GM23248 (cell line): ENCODE data around the gene ALDH4A1. TPM values are rescaled to one million over a fixed set of nuclear protein-coding genes. Genes with fewer than 3 reads are reported as not detected.
A peak's percentile ranks its signal among the peaks of the same experiment; 100 is the strongest.

Source experiments
- DNase-seq: peaks from one replicate; pipeline ENCODE4 v3.0.0-alpha.2; 2015
- H2AFZ ChIP-seq: fragments of 200-600 bp; sonication (generic); 2 replicates; pipeline ENCODE4 v1.6.1; 2016; ENCODE audit warnings: antibody characterized with exemption
- H3F3A ChIP-seq: fragments of 200-600 bp; sonication (generic); 2 replicates; pipeline ENCODE4 v1.6.1; 2016; ENCODE audit warnings: mild to moderate bottlenecking, antibody characterized with exemption, mixed run types; ENCODE audit not compliant: insufficient read depth
- H3K27ac ChIP-seq: fragments of 200-600 bp; sonication (generic); 2 replicates; pipeline ENCODE4 v1.5.1; 2016; ENCODE audit warnings: mild to moderate bottlenecking
- H3K27me3 ChIP-seq: fragments of 200-600 bp; sonication (generic); replicated peaks from 2 replicates; pipeline ENCODE4 v1.6.1; 2016; ENCODE audit warnings: mild to moderate bottlenecking; ENCODE audit not compliant: insufficient read depth
- H3K36me3 ChIP-seq: fragments of 200-600 bp; sonication (generic); 2 replicates; pipeline ENCODE4 v1.6.1; 2016; ENCODE audit warnings: low read depth, mild to moderate bottlenecking
- H3K4me1 ChIP-seq: fragments of 200-600 bp; sonication (generic); 2 replicates; pipeline ENCODE4 v1.6.1; 2016; ENCODE audit warnings: mild to moderate bottlenecking; ENCODE audit not compliant: insufficient read depth
- H3K4me2 ChIP-seq: fragments of 200-600 bp; sonication (generic); one replicate; pipeline ENCODE4 v1.6.1; 2016; ENCODE audit warnings: mild to moderate bottlenecking; ENCODE audit not compliant: unreplicated experiment
- H3K4me3 ChIP-seq: fragments of 200-600 bp; sonication (generic); 2 replicates; pipeline ENCODE4 v1.5.1; 2016; ENCODE audit warnings: mild to moderate bottlenecking
- H3K79me2 ChIP-seq: fragments of 200-600 bp; sonication (generic); 2 replicates; pipeline ENCODE4 v1.6.1; 2016; ENCODE audit warnings: mild to moderate bottlenecking; ENCODE audit not compliant: insufficient read depth
- H3K9ac ChIP-seq: fragments of 200-600 bp; sonication (generic); 2 replicates; pipeline ENCODE4 v1.6.1; 2016; ENCODE audit warnings: mild to moderate bottlenecking
- H3K9me2 ChIP-seq: fragments of 200-600 bp; sonication (generic); 2 replicates; pipeline ENCODE4 v1.6.1; 2016; ENCODE audit warnings: mixed run types, mild to moderate bottlenecking, moderate library complexity; ENCODE audit not compliant: insufficient read depth
- H3K9me3 ChIP-seq: fragments of 200-600 bp; sonication (generic); one replicate; pipeline ENCODE4 v1.6.1; 2017; ENCODE audit warnings: low read depth
- H4K20me1 ChIP-seq: fragments of 200-600 bp; sonication (generic); 2 replicates; pipeline ENCODE4 v1.6.0; 2016; ENCODE audit not compliant: insufficient read depth
- EZH2 ChIP-seq: fragments of 200-600 bp; sonication (generic); IDR thresholded peaks from 2 replicates; pipeline ENCODE4 v1.6.1; 2018; ENCODE audit warnings: antibody characterized with exemption, mild to moderate bottlenecking; ENCODE audit not compliant: insufficient read depth, poor library complexity, severe bottlenecking
- EZH2phosphoT487 ChIP-seq: fragments of 200-600 bp; sonication (generic); IDR thresholded peaks from 2 replicates; pipeline ENCODE4 v1.6.1; 2018; ENCODE audit warnings: antibody characterized with exemption, moderate library complexity, mild to moderate bottlenecking, low read depth; ENCODE audit not compliant: insufficient read depth
- WGBS, 2 experiments: methylation state at CpG; one replicate each; pipeline ENCODE4 v1.1.6; 2015 to 2017; ENCODE audit warnings: low lambda C conversion rate in 2 of 2, low coverage in 1 of 2; ENCODE audit errors: missing lambda C conversion rate in 2 of 2; 5-methylcytosine and 5-hydroxymethylcytosine counted together
- in situ Hi-C: fragments of 300-500 bp; cut with MboI; formaldehyde crosslinking; loops from 2 replicates; pipeline ENCODE4 v1.15.0; 2020
- polyA plus RNA-seq: library from polyadenylated mRNA; unstranded; fragments of >200 nt; fragmentation: Nextera tagmentation; extraction: Ambion mirVana; gene quantifications from 2 replicates; pipeline ENCODE4 v1.2.1, GENCODE V29; 2016
- total RNA-seq: library from RNA; depleted of rRNA; stranded (reverse); fragments of >200 nt; shearing (Covaris generic); gene quantifications from 2 replicates; pipeline ENCODE4 v1.2.3, GENCODE V29; 2014

Gene ALDH4A1
- total and polyA plus RNA-seq, 2 experiments from 2014 or later: 10.9 to 13.3 TPM

DNA sequence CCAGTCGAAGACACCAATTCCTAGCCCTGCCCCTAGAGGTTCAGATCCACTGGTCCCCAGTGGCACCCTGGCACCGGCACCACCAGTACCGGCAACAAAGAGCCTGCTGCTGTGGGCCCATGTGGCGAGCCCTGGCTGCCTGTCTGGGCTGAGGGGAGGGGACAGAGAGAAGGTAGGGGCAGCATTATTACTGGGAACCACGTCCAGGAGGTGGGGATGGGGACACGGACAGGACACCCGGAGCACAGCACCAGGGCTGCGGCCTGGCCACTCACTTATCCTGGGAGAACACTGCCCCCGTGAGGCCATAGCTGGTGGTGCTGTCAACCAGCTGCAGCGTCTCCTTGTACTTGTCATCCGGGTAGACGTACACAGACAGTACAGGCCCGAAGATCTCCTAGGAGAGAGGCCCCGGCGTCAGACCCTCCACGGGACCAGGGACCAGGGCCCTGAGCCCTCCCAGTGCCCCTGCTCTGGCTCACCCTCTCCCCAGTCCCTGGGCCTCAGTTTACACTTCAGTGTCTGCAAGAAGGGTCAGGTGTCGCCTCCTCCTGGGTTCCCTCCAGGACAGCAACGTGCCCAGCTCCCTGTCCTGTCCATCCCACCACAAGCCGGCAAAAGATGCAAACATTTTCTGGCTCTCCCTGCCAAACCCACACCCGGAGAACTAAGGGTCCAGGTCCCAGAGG, 27.1 kb downstream of the ALDH4A1 start:
- H2AFZ ChIP-seq: no peak overlapping the region
- WGBS, 2 experiments: 26% methylated on average over 20 of the region's 20 CpGs

DNA sequence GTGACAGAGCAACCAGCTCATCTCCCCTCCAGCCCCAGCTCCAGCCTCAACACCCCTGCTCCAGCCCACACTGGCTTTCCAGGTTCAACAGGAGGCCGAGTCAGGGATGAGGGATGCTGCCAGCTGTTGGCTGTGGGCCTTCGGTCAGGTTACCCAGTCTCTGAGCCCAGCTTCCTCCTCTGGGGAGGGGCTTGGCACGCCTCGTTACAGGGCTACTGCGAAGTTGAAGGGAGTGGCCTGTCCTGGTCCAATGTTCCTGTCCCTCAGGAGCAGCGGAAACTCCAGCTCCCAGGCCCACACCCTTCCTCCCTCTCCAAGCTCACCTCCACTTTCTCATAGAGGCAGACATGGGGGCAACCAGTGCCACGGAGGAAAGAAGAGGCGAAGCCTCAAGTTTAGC, 27.8 kb downstream of the ALDH4A1 start:
- H3K36me3 ChIP-seq: no peaks in the 10 kb centered on the region
- DNase-seq: no peak
- no peak overlapping the region for H3K4me2 ChIP-seq
- H3K4me1 ChIP-seq: no peaks in the 10 kb centered on the region
- H3K27ac ChIP-seq: no peak overlapping the region
- H2AFZ ChIP-seq: no peak overlapping the region
- no peaks in the 10 kb centered on the region for H3K9me3 ChIP-seq
- TF ChIP-seq EZH2phosphoT487: no peak
- TF ChIP-seq EZH2: no peak
- H4K20me1 ChIP-seq: no peaks in the 10 kb centered on the region
- in situ Hi-C loops: no loop called here
- no peaks in the 10 kb centered on the region for H3K27me3 ChIP-seq
- no peaks in the 10 kb centered on the region for H3K9me2 ChIP-seq
- H3K79me2 ChIP-seq: no peaks in the 10 kb centered on the region
- WGBS, 2 experiments: 85 to 92% methylated on average over 7 to 8 of the region's 8 CpGs
- H3F3A ChIP-seq: no peaks in the 10 kb centered on the region
- no peak overlapping the region for H3K9ac ChIP-seq
- H3K4me3 ChIP-seq: no peak overlapping the region

More for the DNA sequence above, 27.1 kb downstream of the ALDH4A1 start:
- no peaks in the 10 kb centered on the region for H3K4me1 ChIP-seq
- H3K79me2 ChIP-seq: no peaks in the 10 kb centered on the region
- H3K4me3 ChIP-seq: no peak overlapping the region
- no peak overlapping the region for H3K9ac ChIP-seq
- DNase-seq: peak; percentile 84
- H3F3A ChIP-seq: no peaks in the 10 kb centered on the region
- no peak overlapping the region for H3K27ac ChIP-seq
- no peak overlapping the region for H3K4me2 ChIP-seq
- in situ Hi-C loops: no loop called here
- H3K9me3 ChIP-seq: no peaks in the 10 kb centered on the region
- no peaks in the 10 kb centered on the region for H4K20me1 ChIP-seq
- H3K36me3 ChIP-seq: no peaks in the 10 kb centered on the region
- no peaks in the 10 kb centered on the region for H3K27me3 ChIP-seq
- no peak for TF ChIP-seq EZH2
- TF ChIP-seq EZH2phosphoT487: no peak
- H3K9me2 ChIP-seq: no peaks in the 10 kb centered on the region

DNA sequence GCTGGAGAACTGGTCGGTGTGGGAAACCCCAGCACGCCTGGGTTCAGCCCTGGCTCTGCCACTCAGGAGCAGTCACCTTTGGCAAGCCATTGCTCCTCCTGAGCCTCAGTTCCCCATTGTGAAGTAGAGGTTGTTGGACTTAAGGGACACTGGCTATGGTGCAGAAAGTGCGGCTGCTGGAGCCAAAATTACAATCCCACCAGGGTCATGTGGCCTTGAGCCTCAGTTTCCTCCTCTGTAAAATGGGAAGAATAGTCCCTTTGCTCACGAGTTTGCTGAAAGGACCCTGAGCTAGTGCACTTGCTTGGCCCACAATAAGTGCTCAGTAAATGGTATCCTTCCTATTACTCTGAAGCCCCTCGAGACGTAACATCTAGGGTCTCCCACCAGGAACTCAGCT, 28.3 kb downstream of the ALDH4A1 start:
- Histone ChIP-seq H3K27ac (no peak overlapping the region), H3K4me3 (no peak overlapping the region), H3F3A (no peaks in the 10 kb centered on the region), H3K9me2 (no peaks in the 10 kb centered on the region), H3K36me3 (no peaks in the 10 kb centered on the region), H3K4me2 (no peak overlapping the region), H4K20me1 (no peaks in the 10 kb centered on the region), H3K9me3 (no peaks in the 10 kb centered on the region), H3K27me3 (no peaks in the 10 kb centered on the region), H3K9ac (no peak overlapping the region), H2AFZ (no peak overlapping the region), H3K79me2 (no peaks in the 10 kb centered on the region), H3K4me1 (no peaks in the 10 kb centered on the region)
- in situ Hi-C loops: no loop called here
- no peak for TF ChIP-seq EZH2phosphoT487
- no peak for TF ChIP-seq EZH2
- DNase-seq: no peak
- WGBS, 2 experiments: 86 to 92% methylated on average over 6 of the region's 6 CpGs

DNA sequence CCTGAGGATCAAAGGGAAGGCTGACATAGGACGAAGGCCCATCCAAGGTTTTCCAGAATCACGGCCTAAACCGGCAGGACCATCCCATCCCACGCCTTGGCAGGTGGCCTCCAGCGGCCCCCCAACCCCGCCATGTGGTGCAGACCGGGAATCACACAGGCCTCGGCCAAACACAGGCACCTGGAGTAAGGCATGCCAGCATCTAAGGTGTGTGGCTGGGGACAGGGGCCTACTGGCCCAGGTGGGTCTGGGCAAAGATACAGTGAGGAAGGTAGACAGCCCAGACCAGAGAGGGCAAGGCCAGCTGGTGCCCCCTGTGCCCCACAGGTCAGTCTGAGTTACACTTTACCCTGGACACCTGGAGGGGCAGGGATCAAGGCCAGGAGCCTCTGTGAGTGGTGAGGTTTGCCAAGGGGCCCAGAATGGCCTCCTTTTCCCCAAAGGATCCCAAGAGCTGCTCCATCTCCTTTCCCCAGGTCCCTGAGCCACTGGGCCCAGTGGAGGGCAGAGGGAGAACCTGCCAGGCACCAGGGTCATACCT, 30.2 kb downstream of the ALDH4A1 start:
- WGBS, 2 experiments: 78 to 81% methylated on average over 7 to 8 of the region's 8 CpGs
- no peak for DNase-seq

More for the DNA sequence above, 30.2 kb downstream of the ALDH4A1 start:
- Histone ChIP-seq H3K9ac (no peak overlapping the region), H3F3A (no peaks in the 10 kb centered on the region), H4K20me1 (no peaks in the 10 kb centered on the region), H3K4me2 (no peak overlapping the region), H3K4me3 (no peak overlapping the region), H3K9me2 (no peaks in the 10 kb centered on the region), H3K79me2 (no peaks in the 10 kb centered on the region), H3K27me3 (peaks cover 5% of the 10 kb centered on the region; the same call in 1 of the 2 replicates), H2AFZ (no peak overlapping the region), H3K36me3 (no peaks in the 10 kb centered on the region), H3K27ac (no peak overlapping the region), H3K9me3 (no peaks in the 10 kb centered on the region), H3K4me1 (no peaks in the 10 kb centered on the region)
- TF ChIP-seq EZH2phosphoT487 (no peak), EZH2 (no peak)
- in situ Hi-C loops: no loop called here
